ENCODE results near the gene PJA2.

The PJA2 gene

GRCh38 chr5:109396965-109397364, 12.8 kb downstream of the PJA2 start:
- TF ChIP-seq, protein P1, sequence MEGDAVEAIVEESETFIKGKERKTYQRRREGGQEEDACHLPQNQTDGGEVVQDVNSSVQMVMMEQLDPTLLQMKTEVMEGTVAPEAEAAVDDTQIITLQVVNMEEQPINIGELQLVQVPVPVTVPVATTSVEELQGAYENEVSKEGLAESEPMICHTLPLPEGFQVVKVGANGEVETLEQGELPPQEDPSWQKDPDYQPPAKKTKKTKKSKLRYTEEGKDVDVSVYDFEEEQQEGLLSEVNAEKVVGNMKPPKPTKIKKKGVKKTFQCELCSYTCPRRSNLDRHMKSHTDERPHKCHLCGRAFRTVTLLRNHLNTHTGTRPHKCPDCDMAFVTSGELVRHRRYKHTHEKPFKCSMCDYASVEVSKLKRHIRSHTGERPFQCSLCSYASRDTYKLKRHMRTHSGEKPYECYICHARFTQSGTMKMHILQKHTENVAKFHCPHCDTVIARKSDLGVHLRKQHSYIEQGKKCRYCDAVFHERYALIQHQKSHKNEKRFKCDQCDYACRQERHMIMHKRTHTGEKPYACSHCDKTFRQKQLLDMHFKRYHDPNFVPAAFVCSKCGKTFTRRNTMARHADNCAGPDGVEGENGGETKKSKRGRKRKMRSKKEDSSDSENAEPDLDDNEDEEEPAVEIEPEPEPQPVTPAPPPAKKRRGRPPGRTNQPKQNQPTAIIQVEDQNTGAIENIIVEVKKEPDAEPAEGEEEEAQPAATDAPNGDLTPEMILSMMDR (IDR thresholded peaks at IDR 0.05) = no peak
- DNase-seq (ENCODE audit: low spot score) = no peak
- no peak overlapping the region for H3K27ac ChIP-seq
- no peak overlapping the region for H3K4me3 ChIP-seq

GRCh38 chr5:109394806-109395205, 15.0 kb downstream of the PJA2 start:
- Histone ChIP-seq H3K4me3 (no peak overlapping the region), H3K27ac (no peak overlapping the region)
- no peak for DNase-seq (ENCODE audit: low spot score)

GRCh38 chr5:109390188-109390587, 19.6 kb downstream of the PJA2 start:
- Histone ChIP-seq H3K4me3 (no peak overlapping the region), H3K27ac (no peak overlapping the region)
- TF ChIP-seq, protein P1 (IDR thresholded peaks at IDR 0.05) = no peak
- DNase-seq (ENCODE audit: low spot score) = no peak

More at GRCh38 chr5:109394806-109395205, 15.0 kb downstream of the PJA2 start:
- TF ChIP-seq, protein P1 (IDR thresholded peaks at IDR 0.05) = no peak

DNA sequence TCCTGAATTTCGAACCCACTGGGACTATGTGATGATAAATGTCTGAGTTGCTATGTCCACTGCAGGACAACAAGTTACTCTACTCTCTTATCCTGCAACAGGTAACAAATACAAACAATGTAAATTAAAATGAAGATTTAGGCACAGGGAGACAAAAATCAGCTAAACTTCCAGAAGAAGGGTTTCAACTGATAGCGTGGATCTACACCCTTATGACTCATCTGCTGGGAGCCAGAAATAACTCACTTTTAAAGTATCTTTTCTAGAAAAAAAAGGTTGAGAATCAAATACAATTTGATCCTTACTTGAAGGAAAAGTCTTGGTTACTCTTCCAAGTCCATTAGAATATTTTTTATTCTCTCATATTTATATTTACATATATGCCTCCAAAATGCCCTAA, 21.4 kb downstream of the PJA2 start:
- peak overlapping the region; percentile 22 for H3K4me3 ChIP-seq
- TF ChIP-seq, protein P1 (IDR thresholded peaks at IDR 0.05) = no peak
- DNase-seq (ENCODE audit: low spot score) = no peak
- no peak overlapping the region for H3K27ac ChIP-seq

- TF ChIP-seq, protein P1 (IDR thresholded peaks at IDR 0.05) = no peak
- Histone ChIP-seq H3K27ac (no peak overlapping the region), H3K4me3 (peak overlapping the region; percentile 22)
- no peak for DNase-seq (ENCODE audit: low spot score)
These were observed 22.3 kb downstream of the PJA2 start for GRCh38 chr5:109387408-109387974.

DNA sequence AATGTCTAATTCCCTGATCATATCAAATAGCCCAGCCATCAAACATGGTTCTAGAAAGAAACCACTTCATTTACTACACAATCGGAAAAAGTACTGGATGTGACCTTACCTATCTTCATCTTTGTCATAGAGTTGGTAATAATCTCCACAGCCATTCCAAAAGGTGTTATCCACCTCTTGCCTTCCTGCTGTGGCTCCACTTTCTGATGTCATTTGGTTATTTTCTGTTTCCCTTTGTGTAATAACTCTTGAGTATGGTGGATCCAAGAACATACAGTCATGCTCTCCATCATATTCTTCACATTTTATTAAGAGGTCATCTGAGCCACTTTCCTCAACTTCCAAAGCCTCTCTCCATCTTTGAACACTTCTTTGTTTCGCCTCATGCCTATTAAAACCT, 31.7 kb downstream of the PJA2 start:
- TF ChIP-seq, protein P1 (IDR thresholded peaks at IDR 0.05) = no peak
- no peak for DNase-seq (ENCODE audit: low spot score)
- Histone ChIP-seq H3K27ac (no peak overlapping the region), H3K4me3 (no peak overlapping the region)

GRCh38 chr5:109374625-109375024, 35.1 kb downstream of the PJA2 start:
- TF ChIP-seq, protein P1 (IDR thresholded peaks at IDR 0.05) = no peak
- Histone ChIP-seq H3K4me3 (no peak overlapping the region), H3K27ac (no peak overlapping the region)
- no peak for DNase-seq (ENCODE audit: low spot score)
